HG03520 (cell line): Measurements from ENCODE around the gene SMG1.
A peak's percentile ranks its signal among the peaks of the same experiment; 100 is the strongest.
"Not testable (repeated sequence)": the region's sequence is repeated elsewhere in the genome, so short reads cannot be mapped to it uniquely, and the experiment has no call there.

Experiments
- ATAC-seq: cut with Tn5 transposase; IDR thresholded peaks from one replicate; pipeline ENCODE4 v1.9.1; 2021; ENCODE audit warnings: mild to moderate bottlenecking, moderate library complexity; ENCODE audit not compliant: unreplicated experiment

The SMG1 gene

DNA sequence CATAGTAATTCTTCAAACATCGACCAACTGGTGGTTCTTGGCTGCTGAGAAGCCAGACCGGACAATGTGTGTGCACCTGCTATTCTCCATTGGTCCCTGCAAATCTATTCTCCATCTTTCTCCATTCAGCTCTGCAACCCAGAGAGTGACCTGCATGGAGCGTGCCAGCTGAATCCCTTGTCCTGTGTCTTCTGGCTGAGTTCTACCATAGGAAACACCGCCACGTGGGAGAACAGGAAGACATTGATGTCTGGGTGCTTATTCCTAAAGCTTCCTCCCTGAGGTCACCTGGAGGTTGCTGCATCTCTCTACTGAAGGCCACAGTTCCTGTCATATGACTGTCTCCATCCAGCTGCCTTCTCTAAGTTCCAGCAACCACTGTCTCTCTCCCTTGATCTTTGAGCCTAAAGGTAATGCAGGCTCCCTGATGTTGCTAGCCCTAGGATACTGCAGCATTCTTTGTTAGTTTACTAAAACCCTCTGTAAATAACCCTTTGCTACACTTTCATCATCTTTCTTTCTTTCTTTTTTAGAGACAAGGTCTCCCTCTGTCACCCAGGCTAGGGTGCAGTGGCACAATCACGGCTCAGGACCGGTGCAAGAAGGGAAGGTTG lies 10.6 kb upstream of the SMG1 start:
- no peak for ATAC-seq

DNA sequence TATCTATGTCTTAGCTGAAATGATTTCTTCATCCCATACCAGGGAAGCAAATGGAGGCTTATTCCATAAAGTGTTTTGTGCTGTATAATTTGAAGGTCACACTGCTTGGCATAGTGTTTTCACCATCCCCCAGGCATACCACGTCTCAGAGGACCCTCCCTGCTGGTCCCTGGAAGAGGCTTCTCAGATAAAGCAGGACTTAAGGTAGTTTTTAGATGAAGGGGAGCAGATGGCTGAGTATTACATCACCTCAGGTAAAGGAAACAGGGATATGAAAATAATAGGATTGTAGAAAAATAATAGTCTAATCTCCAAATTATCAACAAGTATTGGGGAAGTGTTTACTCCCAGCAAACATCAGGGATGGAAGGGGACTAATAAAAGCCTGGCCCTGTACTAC lies 7.3 kb upstream of the SMG1 start:
- ATAC-seq, result no peak

DNA sequence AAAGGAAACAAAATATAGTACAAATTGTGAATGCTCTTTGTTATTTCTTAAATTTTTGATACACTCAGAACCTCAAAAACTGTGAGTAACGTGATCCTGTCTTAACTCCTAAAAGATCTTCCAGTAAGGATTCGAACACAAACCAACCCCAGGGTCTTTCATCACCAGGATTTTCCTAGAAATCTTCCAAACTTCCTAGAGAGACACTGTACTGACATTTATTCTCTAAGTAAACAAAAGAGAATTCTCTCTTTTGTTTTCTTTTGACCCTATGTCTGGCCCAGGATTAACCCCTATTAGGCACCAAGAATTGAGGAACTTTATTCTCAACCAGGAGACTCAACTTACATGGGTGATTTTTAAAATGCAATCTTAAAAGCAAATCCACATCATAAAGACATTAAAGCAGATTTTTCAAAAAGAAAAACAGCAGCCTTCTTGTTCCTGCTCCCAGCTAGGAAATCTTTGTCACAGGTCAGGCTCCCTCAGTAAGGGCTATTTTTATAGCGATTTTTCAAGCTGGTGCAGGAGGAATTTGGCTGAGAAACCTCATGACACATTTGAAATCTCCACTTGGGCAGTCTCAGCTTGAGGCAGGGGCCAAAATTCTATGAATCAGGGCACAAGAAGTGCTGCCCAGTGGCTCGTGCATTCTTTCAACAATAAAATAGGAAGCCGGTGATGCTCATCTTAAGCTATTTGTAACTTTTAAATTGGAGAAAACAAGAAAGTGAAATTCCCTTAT lies 6.2 kb upstream of the SMG1 start:
- no peak for ATAC-seq

DNA sequence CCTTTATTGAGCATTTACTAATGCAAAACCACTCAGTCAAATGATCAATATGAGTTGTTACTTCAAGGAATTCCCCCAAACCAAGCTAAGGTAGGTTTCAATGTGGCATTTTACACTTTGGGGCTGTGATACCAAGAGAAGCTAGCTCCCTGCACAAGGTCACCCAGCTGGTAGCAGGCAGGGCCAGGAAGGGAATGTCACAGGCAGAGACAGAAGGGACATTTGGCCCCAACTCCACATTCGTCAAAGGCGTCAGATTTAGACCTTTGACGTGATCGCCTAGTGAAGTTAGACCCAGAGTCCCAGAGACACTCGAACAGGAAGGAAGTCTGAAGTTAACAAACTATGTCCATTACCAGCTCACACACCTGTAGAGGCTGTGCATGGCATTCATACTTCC lies 5.5 kb upstream of the SMG1 start:
- no peak for ATAC-seq

DNA sequence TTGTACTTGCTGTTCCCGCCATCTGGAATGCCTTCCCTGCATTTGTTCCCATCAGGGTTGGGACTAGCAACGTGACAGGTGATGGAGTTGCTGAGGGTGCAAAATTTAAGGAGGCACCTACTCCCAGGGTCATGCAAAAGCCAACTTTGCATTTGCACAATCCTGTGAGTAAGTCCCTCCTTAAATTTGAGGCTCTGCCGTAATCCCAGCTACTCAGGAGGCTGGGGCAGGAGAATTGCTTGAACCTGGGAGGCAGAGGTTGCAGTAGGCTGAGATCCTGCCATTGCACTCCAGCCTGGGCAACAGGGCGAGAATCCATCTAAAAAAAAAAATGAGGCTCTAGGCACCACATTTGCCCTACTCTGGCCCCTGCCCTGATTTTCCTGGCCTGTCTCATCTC lies 3.9 kb upstream of the SMG1 start:
- not testable (repeated sequence) for ATAC-seq

DNA sequence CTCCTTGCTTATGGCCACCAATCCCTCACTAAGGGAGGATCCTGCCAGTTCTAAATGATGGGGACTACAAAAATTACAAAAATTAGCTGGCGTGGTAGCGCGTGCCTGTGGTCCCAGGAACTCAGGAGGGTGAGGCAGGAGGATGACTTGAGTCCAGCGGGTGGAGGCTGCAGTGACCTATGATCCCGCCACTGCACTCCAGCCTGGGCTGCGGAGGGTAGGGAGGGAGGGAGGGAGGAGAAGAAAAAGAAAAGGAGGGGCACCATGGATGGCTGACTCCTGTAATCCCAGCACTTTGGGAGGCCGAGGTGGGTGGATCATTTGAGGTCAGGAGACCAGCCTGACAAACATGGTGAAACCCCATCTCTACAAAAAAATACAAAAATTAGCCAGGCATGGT lies 1.9 kb upstream of the SMG1 start:
- not testable (repeated sequence) for ATAC-seq

DNA sequence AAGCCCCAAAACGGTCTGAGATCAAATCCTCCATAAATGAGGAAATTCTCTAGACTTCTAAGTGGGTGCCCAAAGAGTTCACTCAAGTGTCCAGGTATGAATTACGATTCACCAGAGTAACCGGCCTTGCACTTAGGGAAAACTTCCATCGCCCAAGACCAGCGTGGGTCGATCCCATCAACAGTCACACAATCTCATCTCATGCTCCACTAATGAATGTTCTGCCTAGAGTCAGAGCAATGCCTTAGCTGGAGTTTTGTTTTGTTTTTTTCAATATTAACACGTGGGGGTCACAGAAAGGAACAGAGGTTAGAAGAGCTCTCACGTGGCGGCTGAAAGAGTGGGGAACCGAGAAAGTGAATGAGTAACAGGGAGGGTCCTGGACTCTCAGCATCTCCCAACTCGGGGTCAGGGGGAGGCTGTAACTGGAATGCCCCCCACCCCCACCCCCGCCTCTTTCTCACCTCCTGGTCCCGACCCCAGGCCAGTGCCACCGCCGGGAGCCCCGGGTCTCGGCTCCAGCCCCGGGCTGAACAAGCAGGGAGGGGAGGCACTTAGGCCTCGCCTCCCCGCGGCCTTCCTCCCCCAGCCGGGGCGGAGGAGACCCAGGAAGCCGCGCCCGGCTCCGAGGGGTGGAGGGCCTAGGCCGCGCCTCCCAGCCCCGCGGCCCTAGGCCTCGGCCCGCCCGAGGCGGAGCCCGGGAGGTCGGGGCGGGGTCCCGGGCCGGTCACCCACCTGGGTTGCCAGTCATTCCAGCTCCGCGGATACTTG lies 808 bp downstream of the SMG1 start:
- ATAC-seq, result peak; percentile 41

DNA sequence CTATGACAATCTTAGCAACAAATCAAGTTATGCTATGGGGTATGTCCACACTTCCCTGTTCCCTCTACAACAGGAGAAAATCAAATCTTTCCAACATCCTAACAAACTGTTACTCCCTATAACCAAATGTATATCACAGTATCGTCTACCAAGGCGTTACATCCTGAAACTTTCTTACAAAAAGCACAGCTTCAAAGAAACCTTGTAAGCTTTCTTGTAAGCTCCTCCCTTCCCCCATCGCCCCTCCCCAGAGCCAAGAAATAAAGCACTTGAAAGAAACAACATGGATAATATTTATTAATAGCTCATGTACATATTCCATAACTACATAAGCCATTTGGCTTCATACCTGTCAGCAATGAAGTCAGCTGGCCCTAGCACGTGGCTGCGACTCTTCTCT lies 2.3 kb downstream of the SMG1 start:
- not testable (repeated sequence) for ATAC-seq

DNA sequence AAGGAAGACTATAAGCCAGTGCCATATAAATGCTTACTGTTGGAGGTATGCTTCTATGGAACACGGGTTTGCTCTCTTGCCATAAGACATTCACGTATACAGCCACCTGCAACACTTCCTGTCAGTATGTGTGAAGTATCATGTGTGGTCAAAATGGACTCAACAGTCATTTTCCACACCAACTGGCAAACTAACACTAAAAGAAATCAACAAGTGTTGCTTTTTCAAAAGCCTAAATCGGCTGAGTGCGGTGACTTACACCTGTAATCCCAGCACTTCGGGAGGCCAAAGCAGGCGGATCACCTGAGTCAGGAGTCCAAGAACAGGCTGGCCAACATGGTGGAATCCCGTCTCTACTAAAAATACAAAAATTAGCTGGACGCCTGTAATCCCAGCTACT lies 3.1 kb downstream of the SMG1 start:
- not testable (repeated sequence) for ATAC-seq

DNA sequence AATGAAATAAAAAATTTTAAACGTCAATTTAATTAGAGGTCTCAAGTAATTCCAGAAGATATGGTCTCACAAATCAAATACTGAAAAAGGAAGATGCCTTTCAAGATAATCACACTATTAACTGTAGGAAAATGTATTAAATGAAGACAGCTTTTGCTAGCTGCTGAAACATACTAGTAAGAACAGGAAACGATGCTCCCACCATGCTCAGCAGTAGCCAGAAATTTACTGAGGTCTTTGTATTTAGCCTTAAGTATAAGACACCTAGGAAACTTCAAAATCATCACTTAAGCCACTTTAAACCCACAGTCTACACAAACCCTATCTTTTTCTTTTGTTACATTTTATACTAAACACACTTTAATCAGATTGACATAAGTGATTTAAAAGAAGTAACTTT lies 16.6 kb downstream of the SMG1 start:
- not testable (repeated sequence) for ATAC-seq

DNA sequence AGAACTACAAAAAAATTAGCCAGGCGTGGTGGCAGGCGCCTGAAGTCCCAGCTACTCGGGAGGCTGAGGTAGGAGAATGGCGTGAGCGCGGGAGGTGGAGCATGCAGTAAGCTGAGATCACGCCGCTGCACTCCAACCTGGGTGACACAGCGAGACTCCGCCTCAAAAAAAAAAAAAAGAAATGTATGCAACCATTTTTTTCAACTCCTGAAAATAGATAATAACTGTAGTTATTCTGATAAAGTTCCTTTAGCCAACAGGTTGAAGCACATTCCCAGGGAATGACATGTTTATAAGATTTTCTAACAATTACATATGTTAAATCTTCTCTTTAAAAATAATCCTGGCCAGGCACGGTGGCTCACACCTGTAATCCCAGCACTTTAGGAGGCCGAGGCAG lies 17.5 kb downstream of the SMG1 start:
- not testable (repeated sequence) for ATAC-seq

DNA sequence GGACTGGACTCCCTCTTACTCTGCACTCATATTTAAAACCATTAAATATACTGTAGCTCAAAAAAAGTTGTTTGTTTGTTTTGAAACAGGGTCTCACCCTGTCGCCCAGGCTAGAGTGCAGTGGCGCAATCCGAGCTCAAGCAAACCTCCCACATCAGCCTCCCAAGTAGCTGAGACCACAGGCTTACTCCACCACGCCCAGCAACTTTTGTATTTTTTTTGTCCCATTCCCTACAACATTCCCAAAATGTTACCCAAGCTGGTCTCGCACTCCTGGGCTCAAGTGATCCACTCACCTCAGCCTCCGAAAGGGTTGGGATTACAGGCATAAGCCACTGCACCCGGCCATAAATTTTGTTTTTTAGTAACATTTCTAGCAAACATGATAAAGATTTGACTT lies 23.4 kb downstream of the SMG1 start:
- not testable (repeated sequence) for ATAC-seq

DNA sequence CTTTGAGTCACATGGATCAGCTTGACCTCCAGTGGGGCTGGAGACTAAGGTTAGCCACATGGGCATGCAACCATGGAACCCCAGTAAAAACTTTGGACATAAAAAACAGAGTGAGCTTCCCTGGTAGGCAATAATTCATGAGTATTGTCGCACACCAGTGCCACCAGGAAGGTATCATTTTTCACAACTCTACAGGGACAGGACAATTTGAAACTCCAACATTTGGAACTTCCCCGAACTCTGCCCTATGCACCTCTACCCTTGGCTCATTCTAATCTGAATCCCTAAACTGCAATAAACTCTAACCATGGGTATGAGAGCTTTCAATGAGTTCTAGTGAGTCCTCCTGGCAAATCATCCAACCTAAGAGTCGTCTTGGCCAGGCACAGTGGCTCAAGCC lies 24.2 kb downstream of the SMG1 start:
- ATAC-seq, result not testable (repeated sequence)

DNA sequence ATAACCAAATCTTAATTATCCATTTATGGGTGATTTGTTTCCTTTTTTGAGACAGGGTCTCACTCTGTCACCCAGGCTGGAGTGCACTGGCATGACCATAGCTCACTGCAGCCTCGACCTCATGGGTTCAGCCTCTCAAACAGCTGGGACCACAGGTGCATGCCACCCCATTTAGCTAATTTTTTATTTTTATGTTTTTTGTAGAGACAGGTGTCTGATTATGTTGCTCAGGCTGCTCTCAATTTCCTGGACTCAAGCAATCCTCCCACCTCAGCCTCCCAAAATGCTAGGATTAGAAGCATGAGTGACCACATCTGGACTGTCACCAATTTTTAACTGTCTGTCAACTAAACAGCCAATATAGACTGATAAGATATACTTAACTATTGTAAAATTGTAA lies 25.0 kb downstream of the SMG1 start:
- not testable (repeated sequence) for ATAC-seq

DNA sequence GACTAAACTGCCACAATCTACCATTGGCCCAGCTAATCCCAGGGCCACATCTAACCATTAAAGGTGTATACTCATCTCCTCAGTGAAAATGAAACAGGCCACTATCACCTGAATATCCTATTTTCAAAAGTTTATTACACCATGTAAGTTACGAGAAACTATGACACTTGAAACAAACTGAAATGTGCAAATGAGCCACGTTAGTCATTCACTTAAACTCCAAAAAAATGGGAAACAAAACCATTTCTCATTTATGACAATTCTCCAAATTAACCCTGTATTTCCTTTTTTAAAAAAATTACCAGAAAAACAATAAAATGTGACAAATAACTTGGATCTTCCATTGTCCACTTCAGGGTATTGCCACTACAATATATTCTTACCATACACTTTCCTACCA lies 41.8 kb downstream of the SMG1 start:
- ATAC-seq, result not testable (repeated sequence)

DNA sequence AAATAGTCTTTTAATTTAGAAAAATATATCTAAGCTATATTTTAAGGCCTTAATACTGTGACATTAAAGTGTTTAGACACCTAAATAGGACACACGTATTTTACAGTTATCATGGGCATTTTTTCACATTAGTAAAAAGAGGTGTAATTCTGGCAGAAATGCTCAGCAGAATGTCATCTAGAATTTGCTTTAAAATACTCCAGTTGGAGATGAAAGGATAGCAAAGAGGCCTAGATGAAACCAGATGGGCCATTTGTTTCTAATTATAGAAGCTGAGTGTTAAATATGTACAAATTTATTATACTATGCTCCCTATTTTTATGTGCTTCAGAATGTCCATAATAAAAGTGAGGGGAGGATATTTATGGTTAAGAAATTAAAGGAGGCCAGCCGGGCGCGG lies 48.5 kb downstream of the SMG1 start:
- not testable (repeated sequence) for ATAC-seq

DNA sequence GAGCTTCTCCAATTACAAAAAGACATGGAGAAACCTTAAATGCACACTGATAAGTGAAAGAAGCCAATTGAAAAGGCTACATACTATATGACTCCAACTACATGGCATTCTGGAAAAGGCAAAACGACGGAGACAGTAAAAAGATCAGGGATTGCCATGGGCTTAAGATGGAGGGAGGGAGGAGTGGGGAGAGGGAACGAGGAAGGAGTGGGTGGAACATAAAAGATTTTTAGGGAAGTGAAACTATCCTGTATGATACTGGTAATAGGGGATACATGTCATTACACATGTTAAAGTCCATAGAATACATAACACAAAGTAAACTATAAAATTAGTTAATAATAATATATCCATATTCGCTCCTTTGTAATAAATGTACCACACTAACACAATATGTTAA lies 48.9 kb downstream of the SMG1 start:
- ATAC-seq, result not testable (repeated sequence)

DNA sequence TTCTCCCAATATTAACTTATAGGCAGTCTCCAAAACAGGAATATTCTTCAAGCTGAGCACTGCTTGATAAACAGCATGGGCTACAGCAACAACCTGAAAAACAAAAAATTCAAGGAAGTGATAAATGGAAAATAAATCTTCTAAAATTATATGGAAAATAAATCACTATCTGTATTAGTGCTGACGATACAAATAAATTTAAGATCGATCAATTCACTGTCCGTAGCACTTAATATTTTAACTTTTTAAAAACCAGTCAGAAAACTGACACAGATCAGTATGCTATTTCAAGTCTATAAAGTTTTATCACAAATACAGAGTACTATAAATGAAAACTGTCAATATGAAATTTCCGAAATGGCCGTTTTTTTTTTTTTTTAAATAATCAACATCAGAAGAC lies 49.9 kb downstream of the SMG1 start:
- ATAC-seq, result not testable (repeated sequence)

DNA sequence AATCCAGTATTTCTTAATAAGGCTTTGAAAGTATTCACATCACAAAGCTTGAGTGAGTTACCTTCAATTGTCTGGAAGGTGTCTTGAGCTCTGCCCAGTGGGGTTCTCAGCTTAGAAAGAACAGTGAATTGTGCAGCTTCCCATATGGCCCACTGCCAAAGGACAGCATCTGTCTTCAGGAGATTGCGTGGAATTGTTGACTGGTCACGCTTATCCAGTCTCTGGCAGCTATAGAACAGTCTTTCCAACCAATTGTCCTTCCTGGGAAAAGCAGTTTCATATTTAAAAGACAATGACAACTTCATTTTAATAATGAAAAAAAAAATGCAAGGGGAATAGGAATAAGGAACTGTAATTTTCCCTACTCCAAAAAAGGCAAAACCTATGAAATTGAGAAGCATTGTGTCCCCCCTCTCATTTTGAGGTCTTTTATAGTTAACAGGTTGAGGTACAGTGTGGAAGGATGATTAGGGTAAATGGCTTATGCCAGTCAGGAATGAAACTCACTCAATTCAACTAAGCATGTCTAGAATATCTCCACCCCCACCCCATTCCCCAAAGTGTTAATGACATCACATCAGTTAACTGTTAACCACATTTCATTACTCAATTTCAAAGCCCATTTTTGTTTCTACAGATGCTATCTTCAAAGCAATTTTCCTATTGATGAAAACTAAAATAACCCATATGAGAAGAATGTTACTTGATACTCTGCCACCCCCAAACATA lies 57.0 kb downstream of the SMG1 start:
- ATAC-seq, result not testable (repeated sequence)

DNA sequence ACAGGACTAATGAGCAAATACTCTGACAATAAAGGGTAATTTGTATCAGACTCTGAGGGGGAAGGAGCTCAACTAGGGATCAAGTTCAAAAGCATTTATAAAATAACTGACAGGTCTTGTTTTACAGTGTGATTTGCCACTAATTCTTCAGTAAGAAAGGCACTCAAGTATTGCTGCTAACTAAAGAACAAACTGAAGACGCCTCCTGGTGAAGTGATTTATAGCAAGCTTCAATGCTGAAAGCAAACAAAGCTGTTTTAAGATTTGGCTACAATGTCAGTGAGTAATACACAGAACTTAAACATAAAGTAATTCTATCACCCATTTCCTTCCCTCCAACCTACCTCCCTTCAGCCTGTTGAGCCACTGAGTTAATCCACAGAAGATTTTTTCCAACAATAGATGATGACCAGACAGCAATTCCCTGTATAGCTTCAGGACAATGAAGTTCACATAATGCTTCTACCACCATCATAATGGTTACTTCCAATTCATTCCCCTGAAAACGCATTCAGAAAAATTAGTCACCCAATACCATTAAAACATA lies 59.9 kb downstream of the SMG1 start:
- ATAC-seq, result not testable (repeated sequence)

DNA sequence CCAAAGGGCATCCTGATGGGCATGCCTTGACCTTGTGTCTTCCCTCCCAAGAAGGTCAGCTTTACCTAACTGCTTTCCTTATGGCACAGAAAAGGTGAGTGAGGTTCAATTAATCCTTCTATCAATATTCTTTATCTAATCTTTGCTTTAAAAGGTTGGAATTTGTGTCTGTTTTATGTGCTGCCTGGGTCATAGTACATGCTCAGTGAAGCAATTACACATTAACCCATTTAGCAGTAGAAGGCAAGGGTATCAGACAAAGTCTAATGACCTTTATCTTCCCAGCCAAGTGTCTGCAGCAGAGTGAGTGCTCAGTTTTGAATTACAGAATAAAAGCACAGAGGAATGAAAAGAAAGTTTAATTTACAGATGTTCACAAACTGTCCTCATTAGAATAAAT lies 63.3 kb downstream of the SMG1 start:
- ATAC-seq, result not testable (repeated sequence)
